ENCODE measurements around the gene TNPO2.
"Not testable (repeated sequence)": the region's sequence is repeated elsewhere in the genome, so short reads cannot be mapped to it uniquely, and the experiment has no call there.

TNPO2 gene

GRCh38 chr19:12736995-12737834, 13.5 kb upstream of the TNPO2 start, which contains the start of gene GET3:
TSS of gene GET3 (plus strand) at chr19:12737497. CDS start at chr19:12737506, 9 bp downstream.
- peak; percentile 97 for DNase-seq

GRCh38 chr19:12733369-12734214, 9.9 kb upstream of the TNPO2 start:
- DNase-seq: no peak

GRCh38 chr19:12731337-12731736, 7.6 kb upstream of the TNPO2 start:
- DNase-seq: no peak

- no peak for DNase-seq
Measured at GRCh38 chr19:12730064-12730463, 6.3 kb upstream of the TNPO2 start.

- no peak for DNase-seq
Measured at GRCh38 chr19:12727745-12728433, 4.2 kb upstream of the TNPO2 start.

- DNase-seq: no peak
Measured at GRCh38 chr19:12726988-12727316, 3.2 kb upstream of the TNPO2 start.

GRCh38 chr19:12725612-12726011, 1.9 kb upstream of the TNPO2 start:
- DNase-seq: not testable (repeated sequence)

GRCh38 chr19:12723381-12723640, 421 bp downstream of the TNPO2 start:
- DNase-seq: no peak

- DNase-seq: peak; percentile 97
Measured at GRCh38 chr19:12722566-12723380, 959 bp downstream of the TNPO2 start.

- DNase-seq: peak; percentile 49
Measured at GRCh38 chr19:12721656-12722565, 1.8 kb downstream of the TNPO2 start.

- no peak for DNase-seq
Measured at GRCh38 chr19:12720851-12721655, 2.7 kb downstream of the TNPO2 start.

GRCh38 chr19:12720296-12720695, 3.4 kb downstream of the TNPO2 start:
- DNase-seq: no peak

- DNase-seq: no peak
Measured at GRCh38 chr19:12715929-12716328, 7.8 kb downstream of the TNPO2 start.

GRCh38 chr19:12715102-12715501, 8.6 kb downstream of the TNPO2 start:
- no peak for DNase-seq

GRCh38 chr19:12713304-12713703, 10.4 kb downstream of the TNPO2 start:
- DNase-seq: not testable (repeated sequence)

- DNase-seq: not testable (repeated sequence)
Measured at GRCh38 chr19:12712077-12712476, 11.7 kb downstream of the TNPO2 start.

GRCh38 chr19:12711187-12711586, 12.5 kb downstream of the TNPO2 start:
- DNase-seq: no peak

- no peak for DNase-seq
Measured at GRCh38 chr19:12708641-12709040, 15.1 kb downstream of the TNPO2 start.

- DNase-seq: no peak
Measured at GRCh38 chr19:12706332-12706718, 17.4 kb downstream of the TNPO2 start.

- no peak for DNase-seq
Measured at GRCh38 chr19:12705654-12706331, 17.9 kb downstream of the TNPO2 start.
